Medulla oblongata (tissue), 1 donor: ENCODE results near the gene PRUNE2.

Experiments used
- DNase-seq: peaks from one replicate; pipeline ENCODE4 v3.0.0-alpha.2; 2015; ENCODE audit errors: extremely low spot score

PRUNE2 gene

GRCh38 chr9:76732341-76732958 is 173.5 kb downstream of the PRUNE2 start:
- DNase-seq: no peak

DNA sequence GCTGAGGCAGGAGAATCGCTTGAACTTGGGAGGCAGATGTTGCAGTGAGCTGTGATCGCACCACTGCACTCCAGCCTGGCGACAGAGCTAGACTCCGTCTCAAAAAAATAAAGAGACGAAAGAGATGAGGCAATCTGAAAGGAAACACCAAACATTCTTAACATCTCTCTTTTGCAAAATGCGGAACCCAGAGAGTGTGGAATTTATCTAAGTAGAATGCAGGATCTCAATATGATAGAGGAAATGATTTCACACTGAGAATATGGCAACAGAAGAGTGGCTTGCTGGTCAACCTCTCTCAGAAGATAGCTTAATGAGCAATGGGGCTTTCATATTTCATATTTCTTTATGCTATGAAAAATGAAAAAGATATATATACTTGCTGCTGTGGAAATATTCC is 175.1 kb downstream of the PRUNE2 start:
- no peak for DNase-seq

- DNase-seq: no peak
These were observed 175.8 kb downstream of the PRUNE2 start for GRCh38 chr9:76729980-76730737.

DNA sequence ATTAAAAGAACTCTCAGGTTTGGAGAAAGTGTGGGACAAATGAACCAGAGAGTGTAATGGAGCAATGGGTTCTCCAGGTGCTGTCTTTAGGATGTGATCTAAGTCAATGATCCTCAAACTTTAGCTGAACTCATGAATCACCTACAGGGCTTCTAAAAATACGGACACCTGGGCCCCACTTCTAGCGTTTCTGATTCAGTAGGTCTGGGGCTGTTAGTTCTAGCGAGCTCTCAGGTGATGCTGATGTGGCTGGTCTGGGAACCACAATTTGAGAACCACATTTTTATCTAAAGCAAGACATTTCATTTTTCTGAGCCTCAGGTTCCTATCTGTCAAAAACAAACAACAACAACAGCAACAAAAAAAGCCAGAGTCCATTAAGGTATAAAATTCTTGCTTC is 176.8 kb downstream of the PRUNE2 start:
- no peak for DNase-seq

DNA sequence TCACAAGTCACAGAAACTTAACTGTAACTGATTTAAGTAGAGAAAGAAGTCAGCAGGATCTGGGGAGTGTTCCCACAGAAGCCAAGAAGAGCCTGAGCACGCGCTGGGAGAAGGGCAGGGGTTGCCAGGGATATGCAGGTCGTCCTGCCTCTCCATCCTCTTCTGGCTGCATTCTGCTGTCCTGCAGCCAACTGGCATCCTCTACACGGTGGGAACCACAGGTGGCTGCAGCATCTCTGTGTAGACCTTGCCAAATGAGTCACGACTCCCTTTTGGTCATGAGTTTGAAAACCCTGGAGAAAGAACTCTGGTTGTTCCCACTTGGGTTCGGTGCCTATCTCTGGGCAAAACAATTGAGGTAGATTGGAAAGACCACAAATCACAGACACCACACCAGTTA is 180.0 kb downstream of the PRUNE2 start:
- DNase-seq: no peak

- no peak for DNase-seq
These were observed 180.8 kb downstream of the PRUNE2 start for GRCh38 chr9:76725011-76725546.

DNA sequence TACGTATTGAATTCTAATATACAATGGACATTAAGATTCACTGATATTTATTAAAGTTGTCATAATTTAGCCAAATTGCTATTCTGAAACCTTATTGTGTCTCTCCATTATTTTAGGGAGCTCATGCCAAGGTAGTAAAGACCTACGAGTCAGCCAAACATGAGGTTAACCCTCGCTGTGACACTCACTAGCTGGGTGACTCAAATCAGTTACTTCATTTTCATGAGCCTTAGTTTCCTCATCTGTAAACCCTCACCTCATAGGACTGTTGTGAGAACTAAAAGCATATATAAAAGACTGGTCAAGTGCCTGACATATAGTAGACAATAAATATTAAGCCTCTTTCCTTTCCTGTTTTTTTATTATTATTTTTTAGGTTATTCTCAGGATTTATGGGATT is 185.7 kb downstream of the PRUNE2 start:
- DNase-seq: no peak

DNA sequence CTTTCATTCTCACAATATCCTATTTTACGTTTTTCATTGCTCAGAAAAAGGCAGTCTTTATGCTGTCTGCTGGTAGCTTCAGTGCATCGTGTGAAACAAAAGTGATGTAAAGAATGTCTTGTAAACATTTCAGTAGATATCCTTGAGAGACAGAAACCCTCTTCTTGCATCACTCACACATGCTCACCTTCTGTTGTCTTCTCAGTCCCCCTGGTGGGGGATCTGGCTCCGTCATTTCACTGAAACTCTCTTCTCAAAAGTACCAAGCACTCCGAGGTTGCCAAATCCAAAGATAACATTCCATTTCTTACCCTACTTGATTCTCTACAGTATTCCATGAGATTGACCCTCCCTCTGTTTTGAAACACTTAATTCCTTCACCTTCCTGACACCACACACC is 187.7 kb downstream of the PRUNE2 start:
- DNase-seq: peak; percentile 6

- peak; percentile 57 for DNase-seq
These were observed 188.3 kb downstream of the PRUNE2 start for GRCh38 chr9:76717613-76718012.

DNA sequence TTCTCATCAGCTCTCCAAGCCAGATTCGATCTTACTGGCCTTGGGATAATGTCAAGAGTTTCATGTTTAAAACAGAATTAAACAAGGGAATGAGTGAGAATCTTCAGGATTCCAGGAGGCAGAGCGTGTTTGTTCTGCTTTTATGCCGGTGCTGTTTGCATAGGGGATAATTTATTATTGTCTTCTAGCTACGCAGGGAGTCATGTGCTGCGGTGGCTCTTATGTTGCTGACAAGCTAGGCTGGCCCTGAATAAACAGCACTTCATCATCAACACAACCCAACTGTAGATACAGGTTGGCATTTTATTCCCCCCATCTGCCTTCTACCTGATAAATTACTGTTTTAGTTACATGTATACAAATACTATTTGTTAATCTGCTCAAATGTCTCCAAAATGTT is 188.7 kb downstream of the PRUNE2 start:
- peak; percentile 36 for DNase-seq

GRCh38 chr9:76716085-76716672 is 189.7 kb downstream of the PRUNE2 start:
- peak; percentile 77 for DNase-seq

- no peak for DNase-seq
These were observed 192.5 kb downstream of the PRUNE2 start for GRCh38 chr9:76713381-76713780.

DNA sequence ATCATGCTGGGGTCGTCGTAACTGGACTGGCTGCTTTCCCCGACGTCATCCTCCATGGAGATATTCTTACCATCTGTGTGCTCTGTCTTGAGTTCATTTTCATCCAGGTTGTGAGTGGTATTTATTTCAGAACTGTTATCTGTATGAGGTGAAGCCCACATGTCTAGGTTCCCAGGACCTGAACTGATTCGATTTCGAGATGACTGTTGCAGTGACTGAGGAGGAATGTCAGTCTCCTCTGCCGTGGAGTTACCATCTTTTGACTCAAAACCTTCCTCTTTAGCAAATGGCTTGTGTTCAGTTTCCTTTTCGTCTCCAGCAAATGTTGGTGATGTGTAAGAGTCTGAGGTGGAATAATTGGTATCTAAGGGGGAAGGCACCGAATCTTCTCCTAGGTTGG is 196.9 kb downstream of the PRUNE2 start:
- DNase-seq: no peak

DNA sequence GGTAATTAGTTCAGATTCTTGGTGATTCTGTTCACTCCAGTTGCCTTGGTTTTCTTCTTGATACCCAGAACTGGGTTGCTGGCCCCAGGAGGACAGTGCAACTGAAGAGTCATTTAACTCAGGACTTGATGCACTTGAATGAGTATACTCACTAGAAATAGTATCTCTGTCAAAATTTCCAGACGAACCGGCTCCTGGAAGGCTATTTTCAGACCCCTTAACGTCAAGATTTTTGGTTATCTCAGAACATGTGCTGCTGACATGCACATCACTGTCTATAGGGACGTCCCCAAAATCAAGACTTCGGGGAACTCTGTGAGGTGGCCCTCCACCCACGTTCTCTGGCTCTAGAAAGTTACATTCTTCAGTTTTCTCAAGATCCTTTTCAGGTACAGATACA is 198.4 kb downstream of the PRUNE2 start:
- DNase-seq: no peak

DNA sequence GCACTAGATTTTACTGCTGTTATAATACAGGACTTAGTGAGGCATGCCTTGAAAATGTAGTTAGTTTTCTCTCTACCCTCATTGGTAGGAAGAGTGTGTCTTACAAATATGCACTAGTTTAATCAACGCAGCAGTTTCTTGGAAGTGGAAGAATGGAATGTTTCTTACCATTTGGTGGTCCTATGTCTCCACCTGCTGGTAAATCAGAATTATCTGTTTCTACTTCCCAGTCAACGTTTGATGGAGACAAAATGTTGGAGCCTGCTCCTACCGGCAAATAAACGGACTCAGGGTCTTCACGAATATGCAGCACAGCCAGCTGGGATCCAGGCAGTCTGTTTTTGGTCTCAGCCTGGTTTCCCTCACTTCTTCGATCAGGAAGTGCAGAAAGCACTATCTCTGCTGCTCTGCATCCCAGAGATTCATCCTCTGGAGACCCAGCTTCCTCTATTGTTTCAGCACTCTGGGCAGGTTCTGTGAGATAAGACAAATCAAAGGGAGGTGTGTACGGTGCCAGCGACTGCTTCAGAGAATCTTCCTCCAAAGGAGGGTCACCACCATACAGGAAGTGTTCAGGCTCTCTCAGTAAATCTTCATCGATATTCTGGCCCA is 201.2 kb downstream of the PRUNE2 start:
- peak; percentile 86 for DNase-seq

- no peak for DNase-seq
These were observed 202.6 kb downstream of the PRUNE2 start for GRCh38 chr9:76703270-76703669.

- DNase-seq: peak; percentile 47
These were observed 204.4 kb downstream of the PRUNE2 start for GRCh38 chr9:76701441-76702039.

GRCh38 chr9:76700916-76701315 is 205.0 kb downstream of the PRUNE2 start:
- DNase-seq: no peak

- DNase-seq: no peak
These were observed 205.9 kb downstream of the PRUNE2 start for GRCh38 chr9:76699971-76700370.

- no peak for DNase-seq
These were observed 208.4 kb downstream of the PRUNE2 start for GRCh38 chr9:76697554-76697953.

GRCh38 chr9:76697081-76697480 is 208.8 kb downstream of the PRUNE2 start:
- no peak for DNase-seq

DNA sequence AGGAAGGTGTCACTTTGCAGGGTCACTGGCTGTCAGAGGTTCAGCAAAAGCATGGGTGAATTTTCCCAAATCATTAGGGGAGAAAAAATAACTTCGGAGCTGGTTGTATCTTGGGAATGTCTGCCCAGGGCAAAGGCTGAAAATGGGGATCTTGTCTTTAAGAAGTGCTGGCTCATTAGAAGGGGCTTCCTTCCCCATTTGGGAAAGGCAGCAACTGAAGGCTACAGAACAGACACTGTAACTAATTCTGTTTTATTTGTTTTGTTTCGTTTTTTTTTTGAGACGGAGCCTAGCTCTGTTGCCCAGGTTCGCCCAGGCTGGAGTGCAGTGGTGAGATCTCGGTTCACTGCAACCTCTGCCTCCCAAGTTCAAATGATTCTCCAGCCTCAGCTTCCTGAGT is 212.0 kb downstream of the PRUNE2 start:
- DNase-seq: no peak
